COR-L47 (cell line): ENCODE results near the gene FAM111A.
"Not testable (repeated sequence)": the region's sequence is repeated elsewhere in the genome, so short reads cannot be mapped to it uniquely, and the experiment has no call there.

Experiments
- DNase-seq: peaks from one replicate; lab custom pipeline; 2025; lab: John Stamatoyannopoulos, UW

FAM111A gene

GRCh38 chr11:59142530-59143507, at the start of gene FAM111A:
Gene FAM111A, plus strand, starts transcription at chr11:59142856. Its CDS starts 6,017 bp downstream, at chr11:59148873.
- peak; percentile 87 for DNase-seq

- not testable (repeated sequence) for DNase-seq
Observed at GRCh38 chr11:59093576-59093975, 49.1 kb upstream of the FAM111A start.

- not testable (repeated sequence) for DNase-seq
Observed at GRCh38 chr11:59095225-59095624, 47.4 kb upstream of the FAM111A start.

- not testable (repeated sequence) for DNase-seq
Observed at GRCh38 chr11:59095972-59096575, 46.6 kb upstream of the FAM111A start.

- DNase-seq, result peak; percentile 35
Observed at GRCh38 chr11:59097113-59097708, 45.4 kb upstream of the FAM111A start.

GRCh38 chr11:59097938-59098337, 44.7 kb upstream of the FAM111A start:
- DNase-seq, result not testable (repeated sequence)

- peak; percentile 32 for DNase-seq
Observed at GRCh38 chr11:59102259-59102765, 40.3 kb upstream of the FAM111A start.

GRCh38 chr11:59106363-59107336, 36.0 kb upstream of the FAM111A start, which contains the start of gene FAM111B:
Gene FAM111B, plus strand, starts transcription at chr11:59107237. Its CDS starts 2,389 bp downstream, at chr11:59109626.
- peak; percentile 95 for DNase-seq

- not testable (repeated sequence) for DNase-seq
Observed at GRCh38 chr11:59107721-59108120, 34.9 kb upstream of the FAM111A start.

GRCh38 chr11:59112494-59112893, 30.2 kb upstream of the FAM111A start:
- DNase-seq, result no peak

- DNase-seq, result no peak
Observed at GRCh38 chr11:59114344-59114743, 28.3 kb upstream of the FAM111A start.

- DNase-seq, result no peak
Observed at GRCh38 chr11:59115553-59115952, 27.1 kb upstream of the FAM111A start.

GRCh38 chr11:59117774-59118173, 24.9 kb upstream of the FAM111A start:
- DNase-seq, result no peak

GRCh38 chr11:59119826-59120225, 22.8 kb upstream of the FAM111A start:
- no peak for DNase-seq

GRCh38 chr11:59135648-59136461, 6.8 kb upstream of the FAM111A start:
- peak; percentile 72 for DNase-seq

GRCh38 chr11:59136551-59136950, 6.1 kb upstream of the FAM111A start:
- DNase-seq, result not testable (repeated sequence)

- no peak for DNase-seq
Observed at GRCh38 chr11:59137190-59137589, 5.5 kb upstream of the FAM111A start.

- no peak for DNase-seq
Observed at GRCh38 chr11:59138643-59139042, 4.0 kb upstream of the FAM111A start.

GRCh38 chr11:59141191-59141590, 1.5 kb upstream of the FAM111A start:
- no peak for DNase-seq
